ENCODE results near the gene PFN4. TPM values are rescaled to one million over a fixed set of nuclear protein-coding genes. Genes with fewer than 3 reads are reported as not detected.

PFN4 gene
- total and polyA plus RNA-seq, 2 donors (not counting 1 experiment from before 2014, with no cell fraction given) = 0.26 to 0.66 TPM

GRCh38 chr2:24083567-24084385 lies 39.4 kb downstream of the PFN4 start:
- peaks cover 10% of the 10 kb centered on the region for H3K4me1 ChIP-seq (ENCODE audit: control insufficient read depth, extremely low read depth, insufficient read depth, low read length)
- no peaks in the 10 kb centered on the region for H3K27me3 ChIP-seq (ENCODE audit: control insufficient read depth, insufficient read depth, low read length)
- peak overlapping the region; percentile 71 for H3K9ac ChIP-seq (ENCODE audit: insufficient read depth, low read length)
- DNase-seq (ENCODE audit: low read depth in 2 of 2) = peak; percentile 84 to 88
- H3K9me3 ChIP-seq (ENCODE audit: control insufficient read depth, insufficient read depth, low read depth, low read length) = no peaks in the 10 kb centered on the region
- peaks cover 2% of the 10 kb centered on the region for H3K79me2 ChIP-seq (ENCODE audit: control insufficient read depth, insufficient read depth, low read length)
- peak overlapping the region; percentile 76 for H2AFZ ChIP-seq (ENCODE audit: low read length)
- H3K36me3 ChIP-seq (ENCODE audit: control insufficient read depth, insufficient read depth, low read length) = peaks cover 5% of the 10 kb centered on the region
- H3K4me3 ChIP-seq (replicated peaks in 1 of 4; ENCODE audit: control extremely low read depth in 1 of 4, insufficient read depth in 1 of 4, low read depth in 3 of 4, low read length in 4 of 4) = peak overlapping the region; percentile 75 to 86 (median 84)
- H3K4me2 ChIP-seq (ENCODE audit: extremely low read depth, insufficient read depth, low read length) = peak overlapping the region; percentile 93
- no peaks in the 10 kb centered on the region for H4K20me1 ChIP-seq (ENCODE audit: control insufficient read depth, extremely low read depth, insufficient read depth, low read length)
- peak overlapping the region; percentile 82 for H3K27ac ChIP-seq (ENCODE audit: insufficient read depth, low read length)
- TF ChIP-seq CTCF (conservative IDR thresholded peaks at IDR 0.05 in 1 of 2, IDR thresholded peaks at IDR 0.05 in 1 of 2; ENCODE audit: low read depth in 1 of 2, low read length in 2 of 2) (peak in 1 of 2 donors; percentile 22), EZH2 (IDR thresholded peaks at IDR 0.05; ENCODE audit: low read length, missing control alignments) (no peak)

GRCh38 chr2:24082787-24083566 lies 40.2 kb downstream of the PFN4 start:
- H3K9ac ChIP-seq (ENCODE audit: insufficient read depth, low read length) = no peak overlapping the region
- DNase-seq (ENCODE audit: low read depth in 2 of 2) = no peak
- no peaks in the 10 kb centered on the region for H4K20me1 ChIP-seq (ENCODE audit: control insufficient read depth, extremely low read depth, insufficient read depth, low read length)

More at GRCh38 chr2:24082787-24083566, 40.2 kb downstream of the PFN4 start:
- H3K4me3 ChIP-seq (replicated peaks in 1 of 4; ENCODE audit: control extremely low read depth in 1 of 4, insufficient read depth in 1 of 4, low read depth in 3 of 4, low read length in 4 of 4) = peak overlapping the region; percentile 75 to 86 (median 84)
- H3K27ac ChIP-seq (ENCODE audit: insufficient read depth, low read length) = peak overlapping the region; percentile 82
- H3K27me3 ChIP-seq (ENCODE audit: control insufficient read depth, insufficient read depth, low read length) = no peaks in the 10 kb centered on the region
- TF ChIP-seq CTCF (conservative IDR thresholded peaks at IDR 0.05 in 1 of 2, IDR thresholded peaks at IDR 0.05 in 1 of 2; ENCODE audit: low read depth in 1 of 2, low read length in 2 of 2) = no peak
- H3K9me3 ChIP-seq (ENCODE audit: control insufficient read depth, insufficient read depth, low read depth, low read length) = no peaks in the 10 kb centered on the region
- peaks cover 5% of the 10 kb centered on the region for H3K36me3 ChIP-seq (ENCODE audit: control insufficient read depth, insufficient read depth, low read length)
- H3K4me2 ChIP-seq (ENCODE audit: extremely low read depth, insufficient read depth, low read length) = peak overlapping the region; percentile 93
- peaks cover 10% of the 10 kb centered on the region for H3K4me1 ChIP-seq (ENCODE audit: control insufficient read depth, extremely low read depth, insufficient read depth, low read length)
- peaks cover 2% of the 10 kb centered on the region for H3K79me2 ChIP-seq (ENCODE audit: control insufficient read depth, insufficient read depth, low read length)
- H2AFZ ChIP-seq (ENCODE audit: low read length) = no peak overlapping the region
